Type B pancreatic cell (in vitro differentiated cells): ENCODE data around the gene STK26. TPM values are rescaled to one million over a fixed set of nuclear protein-coding genes. Genes with fewer than 3 reads are reported as not detected.

ENCODE experiments used
- DNase-seq: peaks from one replicate; pipeline ENCODE4 v3.0.0; 2021; ENCODE audit warnings: mixed read lengths; ENCODE audit not compliant: unreplicated experiment; ENCODE audit errors: extremely low spot score
- H3K27ac Mint-ChIP-seq: 2 replicates; pipeline ENCODE4 v1.8.0; 2021; ENCODE audit warnings: mild to moderate bottlenecking, mixed read lengths
- H3K27me3 Mint-ChIP-seq: 2 replicates; pipeline ENCODE4 v1.8.0; 2021; ENCODE audit warnings: mixed read lengths
- H3K36me3 Mint-ChIP-seq: 2 replicates; pipeline ENCODE4 v1.8.0; 2021; ENCODE audit warnings: mixed read lengths
- H3K4me1 Mint-ChIP-seq: one replicate; pipeline ENCODE4 v1.8.0; 2021; ENCODE audit warnings: mixed read lengths; ENCODE audit not compliant: unreplicated experiment
- H3K4me3 Mint-ChIP-seq: 2 replicates; pipeline ENCODE4 v1.8.0; 2021; ENCODE audit warnings: mild to moderate bottlenecking, mixed read lengths
- H3K9me3 Mint-ChIP-seq: 2 replicates; pipeline ENCODE4 v1.8.0; 2021; ENCODE audit warnings: mixed read lengths
- CTCF ChIP-seq: fragments of 200-600 bp; sonication (generic); conservative IDR thresholded peaks from 2 replicates; pipeline ENCODE4 v1.5.0; 2021; ENCODE audit warnings: antibody characterized with exemption, mild to moderate bottlenecking
- total RNA-seq: library from RNA; stranded (reverse); gene quantifications from 2 replicates; pipeline ENCODE4 v1.2.1, GENCODE V29; 2021; ENCODE audit warnings: low replicate concordance

Gene STK26
- total RNA-seq, 1 donor from 2014 or later, result 64.3 TPM

- Mint-ChIP-seq H3K36me3 (peaks cover 11% of the 10 kb centered on the region), H3K4me1 (peaks cover 14% of the 10 kb centered on the region), H3K27ac (no peak overlapping the region), H3K27me3 (no peaks in the 10 kb centered on the region), H3K4me3 (no peak overlapping the region), H3K9me3 (no peaks in the 10 kb centered on the region)
- no peak for TF ChIP-seq CTCF
- DNase-seq, result no peak
Measured at GRCh38 chrX:132063862-132064261, 40.8 kb downstream of the STK26 start.

GRCh38 chrX:132068405-132068804 lies 45.3 kb downstream of the STK26 start:
- TF ChIP-seq CTCF, result no peak
- DNase-seq, result no peak
- Mint-ChIP-seq H3K4me3 (no peak overlapping the region), H3K27me3 (no peaks in the 10 kb centered on the region), H3K36me3 (peaks cover 14% of the 10 kb centered on the region), H3K27ac (peak overlapping the region; percentile 41), H3K9me3 (no peaks in the 10 kb centered on the region), H3K4me1 (peaks cover 14% of the 10 kb centered on the region)

GRCh38 chrX:132071254-132071653 lies 48.2 kb downstream of the STK26 start:
- H3K4me1 Mint-ChIP-seq, result peaks cover 7% of the 10 kb centered on the region
- no peak for DNase-seq
- H3K27me3 Mint-ChIP-seq, result no peaks in the 10 kb centered on the region
- H3K27ac Mint-ChIP-seq, result no peak overlapping the region
- no peaks in the 10 kb centered on the region for H3K9me3 Mint-ChIP-seq
- peak; percentile 65 for TF ChIP-seq CTCF
- no peak overlapping the region for H3K4me3 Mint-ChIP-seq
- peaks cover 17% of the 10 kb centered on the region for H3K36me3 Mint-ChIP-seq

- Mint-ChIP-seq H3K4me1 (no peaks in the 10 kb centered on the region), H3K27me3 (no peaks in the 10 kb centered on the region), H3K9me3 (peaks cover 5% of the 10 kb centered on the region), H3K4me3 (no peak overlapping the region), H3K36me3 (peaks cover 11% of the 10 kb centered on the region), H3K27ac (no peak overlapping the region)
- no peak for DNase-seq
- no peak for TF ChIP-seq CTCF
Measured at GRCh38 chrX:132077414-132077813, 54.3 kb downstream of the STK26 start.

GRCh38 chrX:132077912-132078311 lies 54.8 kb downstream of the STK26 start:
- peaks cover 5% of the 10 kb centered on the region for H3K9me3 Mint-ChIP-seq
- peaks cover 11% of the 10 kb centered on the region for H3K36me3 Mint-ChIP-seq
- H3K4me1 Mint-ChIP-seq, result no peaks in the 10 kb centered on the region
- no peak for DNase-seq
- no peak for TF ChIP-seq CTCF
- no peak overlapping the region for H3K27ac Mint-ChIP-seq
- H3K4me3 Mint-ChIP-seq, result no peak overlapping the region
- no peaks in the 10 kb centered on the region for H3K27me3 Mint-ChIP-seq

- no peak for TF ChIP-seq CTCF
- no peaks in the 10 kb centered on the region for H3K9me3 Mint-ChIP-seq
- H3K27ac Mint-ChIP-seq, result no peak overlapping the region
- H3K36me3 Mint-ChIP-seq, result no peaks in the 10 kb centered on the region
- no peak overlapping the region for H3K4me3 Mint-ChIP-seq
- H3K4me1 Mint-ChIP-seq, result no peaks in the 10 kb centered on the region
- H3K27me3 Mint-ChIP-seq, result peaks cover 9% of the 10 kb centered on the region
- DNase-seq, result no peak
Measured at GRCh38 chrX:132085786-132086185, 62.7 kb downstream of the STK26 start.
